SK-N-SH treated with all-trans-retinoic acid at 6 μM for 48 hours (cell line): ENCODE measurements around the gene CYP2E1.

Source experiments
- ATAC-seq: fragments of 200-7000 bp; cut with Tn5 transposase; 3 replicates; pipeline ENCODE4 v1.9.1; 2020; ENCODE audit warnings: mild to moderate bottlenecking, moderate library complexity
- ARNTL ChIP-seq: fragments of 450-650 bp; formaldehyde crosslinking; IDR thresholded peaks from 2 replicates; pipeline ENCODE4 v1.5.0; 2020; ENCODE audit warnings: low read depth, mild to moderate bottlenecking, moderate library complexity, borderline replicate concordance
- BACH2 ChIP-seq: fragments of 250-450 bp; sonication (Bioruptor Pico); IDR thresholded peaks from 2 replicates; pipeline ENCODE4 v1.9.0; 2021; ENCODE audit warnings: mild to moderate bottlenecking, borderline replicate concordance
- CSRNP3 ChIP-seq: fragments of 250-450 bp; sonication (Bioruptor Pico); IDR thresholded peaks from 2 replicates; pipeline ENCODE4 v1.5.1; 2021; ENCODE audit warnings: mild to moderate bottlenecking, moderate library complexity
- ESRRG ChIP-seq: fragments of 250-450 bp; sonication (Bioruptor Pico); IDR thresholded peaks from 2 replicates; pipeline ENCODE4 v1.6.1; 2021; ENCODE audit warnings: mild to moderate bottlenecking
- GLIS3 ChIP-seq: fragments of 250-450 bp; sonication (Bioruptor Pico); IDR thresholded peaks from 2 replicates; pipeline ENCODE4 v1.5.0; 2020; ENCODE audit warnings: mild to moderate bottlenecking, moderate library complexity
- ISL1 ChIP-seq: fragments of 250-450 bp; sonication (Bioruptor Pico); IDR thresholded peaks from 2 replicates; pipeline ENCODE4 v2.1.2; 2022; ENCODE audit warnings: mild to moderate bottlenecking, moderate library complexity
- OSR1 ChIP-seq: fragments of 250-450 bp; sonication (Bioruptor Pico); IDR thresholded peaks from 2 replicates; pipeline ENCODE4 v1.8.0; 2022; ENCODE audit warnings: moderate library complexity, mild to moderate bottlenecking, inconsistent platforms
- POU6F1 ChIP-seq: fragments of 250-450 bp; sonication (Bioruptor Pico); IDR thresholded peaks from 2 replicates; pipeline ENCODE4 v1.8.0; 2021; ENCODE audit warnings: low read depth, mild to moderate bottlenecking, moderate library complexity, borderline replicate concordance
- PPARA ChIP-seq: fragments of 250-450 bp; sonication (Bioruptor Pico); IDR thresholded peaks from 2 replicates; pipeline ENCODE4 v1.5.0; 2020; ENCODE audit warnings: mild to moderate bottlenecking, borderline replicate concordance
- RARB ChIP-seq: fragments of 250-450 bp; sonication (Bioruptor Pico); IDR thresholded peaks from 2 replicates; pipeline ENCODE4 v1.8.0; 2021; ENCODE audit warnings: mild to moderate bottlenecking, moderate library complexity
- SNAI2 ChIP-seq: fragments of 250-450 bp; sonication (Bioruptor Pico); IDR thresholded peaks from 2 replicates; pipeline ENCODE4 v1.5.0; 2020; ENCODE audit warnings: mild to moderate bottlenecking, moderate library complexity
- TCF4 ChIP-seq: fragments of 250-450 bp; sonication (Bioruptor Pico); IDR thresholded peaks from 2 replicates; pipeline ENCODE4 v1.8.0; 2021; ENCODE audit warnings: mild to moderate bottlenecking, moderate library complexity, borderline replicate concordance
- TOX ChIP-seq: fragments of 250-450 bp; sonication (Bioruptor Pico); IDR thresholded peaks from 2 replicates; pipeline ENCODE4 v1.8.0; 2021; ENCODE audit warnings: mild to moderate bottlenecking, moderate library complexity, borderline replicate concordance
- TSHZ2 ChIP-seq: fragments of 250-450 bp; sonication (Bioruptor Pico); IDR thresholded peaks from 2 replicates; pipeline ENCODE4 v1.5.0; 2020; ENCODE audit warnings: mild to moderate bottlenecking, moderate library complexity
- ZFP3 ChIP-seq: fragments of 250-450 bp; sonication (Bioruptor Pico); IDR thresholded peaks from 2 replicates; pipeline ENCODE4 v1.5.0; 2020; ENCODE audit warnings: mild to moderate bottlenecking, moderate library complexity
- ZFP30 ChIP-seq: fragments of 450-650 bp; formaldehyde crosslinking; IDR thresholded peaks from 2 replicates; pipeline ENCODE4 v1.5.0; 2022; ENCODE audit warnings: mild to moderate bottlenecking, moderate library complexity
- ZNF565 ChIP-seq: fragments of 450-650 bp; formaldehyde crosslinking; conservative IDR thresholded peaks from 2 replicates; pipeline ENCODE4 v1.5.0; 2020; ENCODE audit warnings: low read depth, mild to moderate bottlenecking, moderate library complexity
- ZNF70 ChIP-seq: fragments of 450-650 bp; formaldehyde crosslinking; IDR thresholded peaks from 2 replicates; pipeline ENCODE4 v1.5.0; 2020; ENCODE audit warnings: mild to moderate bottlenecking, moderate library complexity
- ZNF8 ChIP-seq: fragments of 450-650 bp; formaldehyde crosslinking; IDR thresholded peaks from 2 replicates; pipeline ENCODE4 v1.5.0; 2020; ENCODE audit warnings: mild to moderate bottlenecking, moderate library complexity
- TF ChIP-seq, protein P1 (sequence below): fragments of 250-450 bp; sonication (Bioruptor Pico); IDR thresholded peaks from 2 replicates; pipeline ENCODE4 v1.8.0; 2020; ENCODE audit warnings: mild to moderate bottlenecking, moderate library complexity, borderline replicate concordance

Gene CYP2E1

DNA sequence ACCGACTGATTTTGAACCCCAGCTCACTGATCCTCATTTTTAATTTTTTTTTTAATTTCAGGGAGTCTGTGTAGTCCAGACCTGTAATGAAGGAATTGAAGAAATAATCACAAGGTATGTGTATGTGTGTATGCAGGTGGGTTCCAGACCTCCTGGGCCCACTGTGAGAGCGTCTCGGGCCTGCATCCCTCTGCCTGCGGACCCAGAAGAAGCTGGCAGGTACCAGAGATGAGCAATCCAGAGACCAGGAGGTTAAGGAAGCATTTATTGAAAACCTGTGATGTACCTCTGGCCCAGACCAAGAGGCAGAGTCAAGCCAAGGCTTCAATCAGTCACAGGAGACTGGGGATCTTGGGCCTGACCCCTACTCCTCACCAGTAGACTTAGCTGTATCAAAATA, 27.4 kb downstream of the CYP2E1 start:
- ATAC-seq, result no peak
- TF ChIP-seq, protein P1, sequence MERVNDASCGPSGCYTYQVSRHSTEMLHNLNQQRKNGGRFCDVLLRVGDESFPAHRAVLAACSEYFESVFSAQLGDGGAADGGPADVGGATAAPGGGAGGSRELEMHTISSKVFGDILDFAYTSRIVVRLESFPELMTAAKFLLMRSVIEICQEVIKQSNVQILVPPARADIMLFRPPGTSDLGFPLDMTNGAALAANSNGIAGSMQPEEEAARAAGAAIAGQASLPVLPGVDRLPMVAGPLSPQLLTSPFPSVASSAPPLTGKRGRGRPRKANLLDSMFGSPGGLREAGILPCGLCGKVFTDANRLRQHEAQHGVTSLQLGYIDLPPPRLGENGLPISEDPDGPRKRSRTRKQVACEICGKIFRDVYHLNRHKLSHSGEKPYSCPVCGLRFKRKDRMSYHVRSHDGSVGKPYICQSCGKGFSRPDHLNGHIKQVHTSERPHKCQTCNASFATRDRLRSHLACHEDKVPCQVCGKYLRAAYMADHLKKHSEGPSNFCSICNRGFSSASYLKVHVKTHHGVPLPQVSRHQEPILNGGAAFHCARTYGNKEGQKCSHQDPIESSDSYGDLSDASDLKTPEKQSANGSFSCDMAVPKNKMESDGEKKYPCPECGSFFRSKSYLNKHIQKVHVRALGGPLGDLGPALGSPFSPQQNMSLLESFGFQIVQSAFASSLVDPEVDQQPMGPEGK, result no peak
- TF ChIP-seq ZFP30 (CRISPR knock-in tag), result no peak
- no peak for TF ChIP-seq BACH2 (CRISPR knock-in tag)
- no peak for TF ChIP-seq ESRRG (CRISPR knock-in tag)
- no peak for TF ChIP-seq SNAI2
- TF ChIP-seq RARB (CRISPR knock-in tag), result no peak
- no peak for TF ChIP-seq ARNTL

DNA sequence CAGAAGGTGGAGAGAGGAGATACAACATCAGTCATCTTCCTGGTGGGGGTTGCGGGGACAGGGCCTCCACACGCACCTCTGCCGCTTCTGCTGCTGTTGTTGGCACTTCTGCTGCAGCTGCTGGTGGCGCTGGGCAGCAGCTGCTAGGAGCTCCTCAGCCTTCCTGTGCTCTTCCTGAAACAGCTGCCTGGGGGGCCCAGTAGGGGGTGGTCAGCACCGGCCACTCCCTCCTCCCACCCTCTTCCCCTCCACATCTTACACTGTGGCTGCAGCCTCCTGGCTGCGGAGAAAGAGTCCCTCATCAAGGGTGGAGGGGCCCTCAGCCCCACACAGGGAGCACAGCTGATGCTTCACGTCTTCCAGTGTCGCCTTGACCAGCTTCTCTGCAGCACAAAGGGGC, 28.4 kb downstream of the CYP2E1 start:
- TF ChIP-seq BACH2 (CRISPR knock-in tag), result no peak
- no peak for TF ChIP-seq ARNTL
- TF ChIP-seq ESRRG (CRISPR knock-in tag), result no peak
- TF ChIP-seq ISL1 (CRISPR knock-in tag), result no peak
- TF ChIP-seq OSR1 (CRISPR knock-in tag), result no peak
- no peak for TF ChIP-seq POU6F1
- no peak for TF ChIP-seq ZFP3 (CRISPR knock-in tag)
- no peak for TF ChIP-seq RARB (CRISPR knock-in tag)
- TF ChIP-seq ZNF565, result no peak
- no peak for TF ChIP-seq TCF4
- TF ChIP-seq ZFP30 (CRISPR knock-in tag), result no peak
- no peak for TF ChIP-seq SNAI2
- TF ChIP-seq, all 23 proteins: peak for 0
- ATAC-seq, result no peak

DNA sequence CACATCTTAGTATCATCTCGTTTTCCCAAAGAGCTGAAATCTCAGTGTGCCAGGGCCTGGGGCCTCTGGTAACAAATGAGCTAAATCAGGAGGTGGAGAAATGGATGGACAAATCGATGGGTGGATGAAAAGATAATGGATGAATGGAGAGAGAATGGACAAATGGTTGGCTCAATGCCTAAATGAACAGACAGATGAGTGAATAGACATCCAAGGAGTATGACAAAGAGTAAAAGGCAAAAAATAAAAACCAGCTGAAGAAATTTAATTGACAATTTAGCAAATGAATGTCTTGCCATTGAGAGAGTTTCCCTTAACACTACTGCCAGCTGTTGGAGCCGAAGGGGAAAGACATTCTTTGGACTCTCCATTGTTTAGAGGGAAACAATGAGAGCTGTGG, 30.2 kb downstream of the CYP2E1 start:
- TF ChIP-seq CSRNP3 (CRISPR knock-in tag) (no peak), ZNF70 (CRISPR knock-in tag) (no peak), BACH2 (CRISPR knock-in tag) (no peak), TSHZ2 (CRISPR knock-in tag) (no peak), ZNF565 (no peak), TOX (CRISPR knock-in tag) (no peak)
- no peak for ATAC-seq

DNA sequence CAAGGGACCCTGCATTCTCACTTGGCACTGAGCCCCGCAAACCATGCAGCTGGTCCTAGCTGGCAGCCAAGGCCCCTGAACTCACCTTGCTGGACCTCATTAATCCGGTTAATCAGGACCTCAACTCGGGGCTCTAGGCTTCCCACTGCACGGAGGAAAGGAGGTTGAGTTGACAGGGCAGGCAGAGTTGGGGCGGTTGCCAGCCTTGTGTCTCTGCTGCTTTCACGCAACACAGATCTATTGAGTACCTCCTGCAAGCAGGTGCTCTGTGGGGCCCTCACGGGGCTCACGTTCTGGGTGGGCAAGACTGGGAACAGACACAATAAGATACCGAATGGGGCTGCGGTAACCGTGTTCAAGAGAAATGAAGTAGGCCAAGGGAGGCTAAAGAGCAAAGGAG, 32.1 kb downstream of the CYP2E1 start:
- no peak for ATAC-seq

More for the DNA sequence above, 32.1 kb downstream of the CYP2E1 start:
- no peak for TF ChIP-seq ZNF70 (CRISPR knock-in tag)
- TF ChIP-seq GLIS3 (CRISPR knock-in tag), result no peak
- TF ChIP-seq CSRNP3 (CRISPR knock-in tag), result no peak
- no peak for TF ChIP-seq RARB (CRISPR knock-in tag)
- no peak for TF ChIP-seq ZNF8 (CRISPR knock-in tag)
- TF ChIP-seq TSHZ2 (CRISPR knock-in tag), result no peak
- TF ChIP-seq SNAI2, result no peak
- no peak for TF ChIP-seq TCF4
- no peak for TF ChIP-seq ZFP30 (CRISPR knock-in tag)
- TF ChIP-seq TOX (CRISPR knock-in tag), result no peak
- no peak for TF ChIP-seq BACH2 (CRISPR knock-in tag)
- no peak for TF ChIP-seq PPARA (CRISPR knock-in tag)
